ENCODE results near the gene CD2BP2.

DNA sequence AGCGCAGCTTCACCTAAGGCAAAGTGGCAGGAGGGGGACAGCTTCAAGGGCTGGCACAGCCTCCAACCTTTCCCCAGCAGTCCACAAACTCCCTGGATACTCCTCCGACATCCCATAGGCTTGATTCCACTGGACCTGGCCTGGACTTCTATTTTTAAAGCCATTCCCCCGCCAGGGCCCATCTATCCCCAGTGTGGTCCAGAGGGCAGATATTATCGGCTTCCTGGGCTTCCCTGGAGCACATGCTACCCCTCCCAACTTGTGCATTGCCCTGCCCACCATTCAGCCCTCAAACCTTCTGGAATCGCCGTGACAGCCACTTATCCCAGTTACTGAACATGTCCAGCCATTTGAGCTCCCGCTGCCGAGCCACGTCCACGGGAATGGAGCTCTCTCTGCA, 10.1 kb upstream of the CD2BP2 start:
- TF ChIP-seq, protein P1, sequence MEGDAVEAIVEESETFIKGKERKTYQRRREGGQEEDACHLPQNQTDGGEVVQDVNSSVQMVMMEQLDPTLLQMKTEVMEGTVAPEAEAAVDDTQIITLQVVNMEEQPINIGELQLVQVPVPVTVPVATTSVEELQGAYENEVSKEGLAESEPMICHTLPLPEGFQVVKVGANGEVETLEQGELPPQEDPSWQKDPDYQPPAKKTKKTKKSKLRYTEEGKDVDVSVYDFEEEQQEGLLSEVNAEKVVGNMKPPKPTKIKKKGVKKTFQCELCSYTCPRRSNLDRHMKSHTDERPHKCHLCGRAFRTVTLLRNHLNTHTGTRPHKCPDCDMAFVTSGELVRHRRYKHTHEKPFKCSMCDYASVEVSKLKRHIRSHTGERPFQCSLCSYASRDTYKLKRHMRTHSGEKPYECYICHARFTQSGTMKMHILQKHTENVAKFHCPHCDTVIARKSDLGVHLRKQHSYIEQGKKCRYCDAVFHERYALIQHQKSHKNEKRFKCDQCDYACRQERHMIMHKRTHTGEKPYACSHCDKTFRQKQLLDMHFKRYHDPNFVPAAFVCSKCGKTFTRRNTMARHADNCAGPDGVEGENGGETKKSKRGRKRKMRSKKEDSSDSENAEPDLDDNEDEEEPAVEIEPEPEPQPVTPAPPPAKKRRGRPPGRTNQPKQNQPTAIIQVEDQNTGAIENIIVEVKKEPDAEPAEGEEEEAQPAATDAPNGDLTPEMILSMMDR (IDR thresholded peaks at IDR 0.05; ENCODE audit: borderline replicate concordance, extremely low read depth, low read length, poor library complexity, severe bottlenecking): no peak
- no peak for TF ChIP-seq EZH2 (IDR thresholded peaks at IDR 0.05; ENCODE audit: borderline replicate concordance, low read depth, low read length, severe bottlenecking)

Measured in DND-41 (cell line).